DOHH2 (cell line): ENCODE measurements around the gene CSMD2.

Experiments used
- H3F3A ChIP-seq: fragments of 200-600 bp; sonication (generic), shearing (Covaris generic); 2 replicates; pipeline ENCODE4 v1.6.0; 2016; ENCODE audit warnings: antibody characterized with exemption, mild to moderate bottlenecking; ENCODE audit not compliant: control insufficient read depth, insufficient read depth
- H3K27ac ChIP-seq: fragments of 200-600 bp; sonication (generic); 2 replicates; pipeline ENCODE4 v1.5.1; 2014; ENCODE audit warnings: low read depth, mild to moderate bottlenecking, low read length, moderate library complexity
- H3K27me3 ChIP-seq: fragments of 200-600 bp; sonication (generic); 2 replicates; pipeline ENCODE4 v1.6.1; 2014; ENCODE audit warnings: mild to moderate bottlenecking, low read length, mixed read lengths; ENCODE audit not compliant: control insufficient read depth
- H3K36me3 ChIP-seq: fragments of 200-600 bp; sonication (generic); 2 replicates; pipeline ENCODE4 v1.6.1; 2014; ENCODE audit warnings: mild to moderate bottlenecking, low read length, moderate library complexity, mixed read lengths; ENCODE audit not compliant: control insufficient read depth
- H3K4me1 ChIP-seq: fragments of 200-600 bp; sonication (generic); 2 replicates; pipeline ENCODE4 v1.6.1; 2014; ENCODE audit warnings: mild to moderate bottlenecking, low read length, mixed read lengths; ENCODE audit not compliant: control insufficient read depth
- H3K4me2 ChIP-seq: fragments of 200-600 bp; sonication (generic); 2 replicates; pipeline ENCODE4 v1.6.0; 2014; ENCODE audit warnings: mild to moderate bottlenecking, low read length, moderate library complexity
- H3K4me3 ChIP-seq: fragments of 200-600 bp; sonication (generic); 2 replicates; pipeline ENCODE4 v1.5.1; 2014; ENCODE audit warnings: mild to moderate bottlenecking, low read length, mixed read lengths
- H3K79me2 ChIP-seq: fragments of 200-600 bp; sonication (generic); 2 replicates; pipeline ENCODE4 v1.6.1; 2014; ENCODE audit warnings: mild to moderate bottlenecking, low read length, mixed read lengths; ENCODE audit not compliant: control insufficient read depth
- H3K9me2 ChIP-seq: fragments of 200-600 bp; sonication (generic); replicated peaks from 2 replicates; pipeline ENCODE4 v1.6.1; 2014; ENCODE audit warnings: mild to moderate bottlenecking, low read length, mixed read lengths; ENCODE audit not compliant: control insufficient read depth
- H3K9me3 ChIP-seq: fragments of 200-600 bp; sonication (generic); 2 replicates; pipeline ENCODE4 v1.6.1; 2014; ENCODE audit warnings: antibody characterized with exemption, low read length, mixed read lengths; ENCODE audit not compliant: control insufficient read depth, insufficient read depth
- H4K20me1 ChIP-seq: fragments of 200-600 bp; sonication (generic); 2 replicates; pipeline ENCODE4 v1.6.0; 2014; ENCODE audit warnings: low read depth, mild to moderate bottlenecking, antibody characterized with exemption, low read length, moderate library complexity; ENCODE audit not compliant: control insufficient read depth, insufficient read depth
- CTCF ChIP-seq: fragments of 200-600 bp; sonication (generic); IDR thresholded peaks from one replicate; pipeline ENCODE4 v1.5.1; 2014; ENCODE audit warnings: antibody characterized with exemption, mild to moderate bottlenecking, low read depth, low read length; ENCODE audit not compliant: poor library complexity, severe bottlenecking
- EZH2phosphoT487 ChIP-seq: fragments of 200-600 bp; sonication (generic); IDR thresholded peaks from 2 replicates; pipeline ENCODE4 v1.6.1; 2017; ENCODE audit warnings: borderline replicate concordance, mild to moderate bottlenecking, antibody characterized with exemption, low read length, moderate library complexity, mixed read lengths

The CSMD2 gene

GRCh38 chr1:33616780-33617179 is 548.2 kb downstream of the CSMD2 start:
- 0 out of 2 replicates have a peak, but pooled peaks cover 13% of the 10 kb centered on the region for H3K27me3 ChIP-seq
- no peaks in the 10 kb centered on the region for H3F3A ChIP-seq
- TF ChIP-seq EZH2phosphoT487 = no peak
- no peak for TF ChIP-seq CTCF

GRCh38 chr1:33615546-33615945 is 549.5 kb downstream of the CSMD2 start:
- H3K4me3 ChIP-seq = no peak overlapping the region

More at GRCh38 chr1:33616780-33617179, 548.2 kb downstream of the CSMD2 start:
- H3K9me3 ChIP-seq = no peaks in the 10 kb centered on the region
- no peaks in the 10 kb centered on the region for H3K79me2 ChIP-seq
- H4K20me1 ChIP-seq = no peaks in the 10 kb centered on the region
- H3K27ac ChIP-seq = no peak overlapping the region
- H3K4me3 ChIP-seq = no peak overlapping the region
- no peaks in the 10 kb centered on the region for H3K4me1 ChIP-seq
- no peak overlapping the region for H3K4me2 ChIP-seq
- H3K36me3 ChIP-seq = no peaks in the 10 kb centered on the region
- no peaks in the 10 kb centered on the region for H3K9me2 ChIP-seq

GRCh38 chr1:33610864-33611455 is 554.1 kb downstream of the CSMD2 start:
- Histone ChIP-seq H3K9me2 (no peaks in the 10 kb centered on the region), H4K20me1 (no peaks in the 10 kb centered on the region), H3K4me1 (no peaks in the 10 kb centered on the region), H3K27ac (no peak overlapping the region), H3K27me3 (0 out of 2 replicates have a peak, but pooled peaks cover 8% of the 10 kb centered on the region), H3K4me2 (no peak overlapping the region), H3K4me3 (no peak overlapping the region), H3K9me3 (no peaks in the 10 kb centered on the region), H3F3A (no peaks in the 10 kb centered on the region), H3K79me2 (no peaks in the 10 kb centered on the region), H3K36me3 (no peaks in the 10 kb centered on the region)
- no peak for TF ChIP-seq CTCF
- no peak for TF ChIP-seq EZH2phosphoT487

More at GRCh38 chr1:33615546-33615945, 549.5 kb downstream of the CSMD2 start:
- Histone ChIP-seq H3K9me3 (no peaks in the 10 kb centered on the region), H3K4me2 (no peak overlapping the region), H3K79me2 (no peaks in the 10 kb centered on the region), H3K4me1 (no peaks in the 10 kb centered on the region), H3K9me2 (no peaks in the 10 kb centered on the region), H3F3A (no peaks in the 10 kb centered on the region), H3K27me3 (0 out of 2 replicates have a peak, but pooled peaks cover 13% of the 10 kb centered on the region), H4K20me1 (no peaks in the 10 kb centered on the region), H3K36me3 (no peaks in the 10 kb centered on the region), H3K27ac (no peak overlapping the region)
- TF ChIP-seq CTCF = no peak
- TF ChIP-seq EZH2phosphoT487 = no peak
